GM12891 (cell line): Measurements from ENCODE around the gene BMP6.

ENCODE experiments used
- POLR2A ChIP-seq: IDR thresholded peaks from 2 replicates; pipeline ENCODE4 v1.6.1; 2011; ENCODE audit warnings: low read depth, low read length, control low read depth
- SPI1 ChIP-seq: IDR thresholded peaks from 2 replicates; pipeline ENCODE4 v1.6.1; 2011; ENCODE audit warnings: low read depth, low read length, control low read depth
- TAF1 ChIP-seq: IDR thresholded peaks from 2 replicates; pipeline ENCODE4 v1.6.1; 2011; ENCODE audit warnings: low read depth, low read length, control low read depth

DNA sequence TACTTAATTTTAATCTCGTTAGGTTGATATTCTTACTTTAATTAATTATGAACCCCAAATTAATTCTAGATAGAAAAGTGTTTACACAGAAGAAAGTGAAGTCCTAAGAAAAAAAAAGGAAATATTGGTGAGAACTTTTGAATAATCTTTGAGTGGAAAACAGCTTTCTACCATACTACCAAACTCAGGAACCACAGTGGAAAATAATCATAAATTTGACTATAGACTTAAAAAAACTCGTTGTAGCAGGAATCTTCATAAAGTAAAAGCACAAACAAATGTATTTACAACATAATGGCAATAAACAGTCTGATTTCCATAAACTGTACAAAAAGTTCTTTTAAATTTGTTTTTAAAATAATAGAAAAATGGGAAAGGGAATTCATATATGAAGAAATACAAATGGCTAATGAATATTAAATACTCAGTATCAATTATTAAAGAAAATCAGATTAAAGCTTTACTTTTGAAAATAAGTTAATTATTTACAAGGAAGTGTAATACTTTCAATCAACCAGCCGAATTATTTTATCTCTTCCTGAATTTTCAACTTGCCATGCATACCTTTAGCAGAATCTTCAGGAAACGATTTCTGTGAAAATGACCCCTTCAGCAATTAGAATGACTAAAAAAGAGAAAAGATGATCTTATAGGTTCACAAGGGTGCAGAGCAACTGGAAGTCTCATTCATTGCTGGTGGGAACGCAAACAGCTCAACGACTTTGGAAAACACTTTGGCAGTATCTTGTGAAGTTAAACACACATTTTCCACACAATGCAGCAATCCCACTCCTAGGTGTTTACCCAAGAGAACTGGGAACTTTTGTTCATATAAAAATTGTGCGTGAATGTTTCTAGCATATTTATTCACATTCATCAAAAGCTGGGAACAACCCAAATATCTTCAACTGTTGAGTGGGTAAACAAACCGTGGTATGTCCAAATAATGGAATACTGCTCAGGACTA is 38.5 kb upstream of the BMP6 start:
- TF ChIP-seq POLR2A = no peak
- no peak for TF ChIP-seq SPI1
- no peak for TF ChIP-seq TAF1
